ENCODE data around the gene STX10. TPM values are rescaled to one million over a fixed set of nuclear protein-coding genes. Genes with fewer than 3 reads are reported as not detected.
"Not testable (repeated sequence)": the region's sequence is repeated elsewhere in the genome, so short reads cannot be mapped to it uniquely, and the experiment has no call there.

STX10 gene
- total RNA-seq, 2 experiments from 2014 or later: 68.4 to 69.2 TPM

DNA sequence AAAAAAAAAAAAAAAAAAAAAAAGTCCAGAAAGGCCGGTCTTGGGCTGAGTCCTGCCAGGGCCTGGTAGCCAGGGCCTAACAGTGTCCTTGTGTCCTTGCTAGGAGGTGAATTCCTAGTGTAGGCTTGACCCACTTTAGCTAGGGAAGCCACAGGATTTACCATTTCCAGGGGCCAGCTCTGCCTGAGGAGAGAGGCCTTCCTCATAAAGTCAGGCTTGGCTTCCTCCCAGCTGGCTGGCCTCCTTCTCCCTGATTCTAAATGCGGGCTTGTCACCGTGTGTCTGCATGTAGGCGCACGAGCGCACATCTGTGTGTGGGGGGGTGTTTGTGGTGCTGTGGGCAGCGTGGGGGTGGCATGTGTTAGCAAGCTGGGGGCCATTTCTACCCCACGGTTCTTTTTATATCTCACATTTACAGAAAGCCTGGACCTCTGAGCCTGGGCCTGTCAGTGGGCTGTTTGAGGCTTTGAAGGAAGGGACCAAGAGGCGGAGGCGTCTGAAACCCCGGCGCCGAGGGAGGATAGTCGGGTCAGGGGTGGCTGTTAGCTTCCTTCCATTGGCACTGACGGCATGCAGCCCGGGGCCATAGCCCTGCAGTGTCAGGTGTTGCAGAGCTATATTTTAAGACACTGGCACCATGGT lies 31.7 kb upstream of the STX10 start:
- Mint-ChIP-seq H3K27ac (peak overlapping the region; percentile 79), H3K27me3 (ENCODE audit: low read depth) (no peaks in the 10 kb centered on the region), H3K4me3 (no peak overlapping the region), H3K36me3 (ENCODE audit: low read depth) (peaks cover 2% of the 10 kb centered on the region), H3K4me1 (ENCODE audit: low read depth) (peaks cover 30% of the 10 kb centered on the region), H3K9me3 (ENCODE audit: insufficient read depth) (no peaks in the 10 kb centered on the region)
- POLR2A ChIA-PET: interaction anchor here (0.9 to 2.9 kb wide), 8 partner anchors 9 to 30 kb away, joined by 3 to 19 read pairs (median 6); no protein-coding TSS in a partner anchor
- CTCF ChIA-PET: interaction anchor here (1.0 to 3.0 kb wide), 9 partner anchors 8 to 29 kb away, joined by 3 to 21 read pairs (median 4); no protein-coding TSS in a partner anchor
- DNase-seq (peak; percentile 41), ATAC-seq (peak; percentile 42)

- not testable (repeated sequence) for H3K36me3 Mint-ChIP-seq (ENCODE audit: low read depth); H3K4me3 Mint-ChIP-seq; H3K27me3 Mint-ChIP-seq (ENCODE audit: low read depth); ATAC-seq; H3K27ac Mint-ChIP-seq; H3K9me3 Mint-ChIP-seq (ENCODE audit: insufficient read depth); DNase-seq
- CTCF ChIA-PET: interaction anchor here (1.6 kb wide), 1 partner anchor 9 kb away, joined by 4 read pairs; no protein-coding TSS in a partner anchor
- POLR2A ChIA-PET: interaction anchor here (1.4 to 3.7 kb wide), 3 partner anchors 10 to 25 kb away, joined by 7 to 13 read pairs (median 7); no protein-coding TSS in a partner anchor
- H3K4me1 Mint-ChIP-seq (ENCODE audit: low read depth): peaks cover 34% of the 10 kb centered on the region
These were observed 28.1 kb upstream of the STX10 start for GRCh38 chr19:13178291-13178690.

DNA sequence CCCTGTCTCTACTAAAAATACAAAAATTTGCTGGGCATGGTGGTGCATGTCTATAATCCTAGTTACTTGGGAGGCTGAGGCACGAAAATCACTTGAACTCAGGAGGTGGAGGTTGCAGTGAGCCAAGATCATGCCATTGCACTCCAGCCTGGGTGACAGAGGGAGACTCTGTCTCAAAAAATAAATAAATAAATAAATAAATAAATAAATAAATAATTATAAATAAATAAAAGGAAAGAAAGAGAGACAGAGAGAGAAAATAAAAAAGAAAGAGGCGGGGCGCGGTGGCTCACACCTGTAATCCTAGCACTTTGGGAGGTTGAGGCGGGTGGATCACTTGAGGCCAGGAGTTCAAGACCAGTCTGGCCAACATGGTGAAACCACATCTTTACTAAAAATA lies 27.4 kb upstream of the STX10 start:
- ATAC-seq; H3K36me3 Mint-ChIP-seq (ENCODE audit: low read depth); CTCF ChIA-PET; DNase-seq; H3K27ac Mint-ChIP-seq; H3K9me3 Mint-ChIP-seq (ENCODE audit: insufficient read depth); H3K4me3 Mint-ChIP-seq; H3K27me3 Mint-ChIP-seq (ENCODE audit: low read depth): not testable (repeated sequence)
- H3K4me1 Mint-ChIP-seq (ENCODE audit: low read depth): peaks cover 41% of the 10 kb centered on the region
- POLR2A ChIA-PET: interaction anchor here (1.4 to 3.7 kb wide), 3 partner anchors 10 to 25 kb away, joined by 7 to 13 read pairs (median 7); no protein-coding TSS in a partner anchor

DNA sequence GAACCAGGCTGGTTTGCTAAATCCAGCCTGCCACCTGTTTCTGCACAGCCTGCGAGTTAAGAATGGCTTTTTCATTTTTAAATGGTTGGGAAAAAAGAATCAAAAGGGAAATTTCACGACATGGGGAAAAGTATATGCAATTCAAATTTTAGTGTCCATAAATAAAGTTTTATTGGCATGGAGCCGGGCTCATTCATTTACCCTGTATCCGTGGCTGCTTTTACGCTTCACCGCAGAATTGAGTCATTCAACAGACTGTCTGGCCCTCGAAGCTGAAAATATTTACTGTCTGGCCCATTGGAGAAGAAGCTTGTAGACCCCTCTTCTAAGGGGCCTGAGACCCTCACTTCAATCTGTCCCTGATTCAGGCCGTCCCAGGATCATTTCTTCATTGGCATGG lies 26.2 kb upstream of the STX10 start:
- no peak overlapping the region for H3K27ac Mint-ChIP-seq
- POLR2A ChIA-PET: interaction anchor here (1.0 to 1.5 kb wide), 2 partner anchors 9 to 24 kb away, joined by 3 to 4 read pairs; no protein-coding TSS in a partner anchor
- peaks cover 46% of the 10 kb centered on the region for H3K4me1 Mint-ChIP-seq (ENCODE audit: low read depth)

GRCh38 chr19:13173139-13173737 lies 23.1 kb upstream of the STX10 start:
- DNase-seq (no peak), ATAC-seq (no peak)
- peak overlapping the region; percentile 97 for H3K27ac Mint-ChIP-seq
- ChIA-PET POLR2A (interaction anchor here (0.6 to 2.6 kb wide), 5 partner anchors 9 to 596 kb away, joined by 3 to 16 read pairs (median 6); no protein-coding TSS in a partner anchor), CTCF (interaction anchor here (0.7 to 1.6 kb wide), 3 partner anchors 9 to 13 kb away, joined by 3 to 6 read pairs (median 4); no protein-coding TSS in a partner anchor)
- peak overlapping the region; percentile 82 for H3K4me3 Mint-ChIP-seq
- no peaks in the 10 kb centered on the region for H3K9me3 Mint-ChIP-seq (ENCODE audit: insufficient read depth)
- peaks cover 26% of the 10 kb centered on the region for H3K36me3 Mint-ChIP-seq (ENCODE audit: low read depth)
- peaks cover 62% of the 10 kb centered on the region for H3K4me1 Mint-ChIP-seq (ENCODE audit: low read depth)
- H3K27me3 Mint-ChIP-seq (ENCODE audit: low read depth): no peaks in the 10 kb centered on the region

More for the DNA sequence above, 26.2 kb upstream of the STX10 start:
- ATAC-seq (no peak), DNase-seq (no peak)
- no peaks in the 10 kb centered on the region for H3K9me3 Mint-ChIP-seq (ENCODE audit: insufficient read depth)
- peaks cover 16% of the 10 kb centered on the region for H3K36me3 Mint-ChIP-seq (ENCODE audit: low read depth)
- no peak overlapping the region for H3K4me3 Mint-ChIP-seq
- no peaks in the 10 kb centered on the region for H3K27me3 Mint-ChIP-seq (ENCODE audit: low read depth)
- CTCF ChIA-PET: interaction anchor here (1.1 to 1.4 kb wide), 2 partner anchors 14 to 71 kb away, joined by 4 read pairs; no protein-coding TSS in a partner anchor

- Mint-ChIP-seq H3K36me3 (ENCODE audit: low read depth) (peaks cover 27% of the 10 kb centered on the region), H3K4me1 (ENCODE audit: low read depth) (peaks cover 67% of the 10 kb centered on the region), H3K27me3 (ENCODE audit: low read depth) (no peaks in the 10 kb centered on the region), H3K27ac (peak overlapping the region; percentile 97), H3K9me3 (ENCODE audit: insufficient read depth) (no peaks in the 10 kb centered on the region), H3K4me3 (peak overlapping the region; percentile 82)
- peak; percentile 73 for DNase-seq
- peak; percentile 14 for ATAC-seq
- ChIA-PET POLR2A (interaction anchor here (1.0 to 2.6 kb wide), 3 partner anchors 9 to 20 kb away, joined by 6 to 16 read pairs (median 14); no protein-coding TSS in a partner anchor), CTCF (interaction anchor here (0.7 to 2.2 kb wide), 4 partner anchors 9 to 18 kb away, joined by 3 to 7 read pairs (median 5); no protein-coding TSS in a partner anchor)
These were observed 22.4 kb upstream of the STX10 start for GRCh38 chr19:13172346-13173138.

DNA sequence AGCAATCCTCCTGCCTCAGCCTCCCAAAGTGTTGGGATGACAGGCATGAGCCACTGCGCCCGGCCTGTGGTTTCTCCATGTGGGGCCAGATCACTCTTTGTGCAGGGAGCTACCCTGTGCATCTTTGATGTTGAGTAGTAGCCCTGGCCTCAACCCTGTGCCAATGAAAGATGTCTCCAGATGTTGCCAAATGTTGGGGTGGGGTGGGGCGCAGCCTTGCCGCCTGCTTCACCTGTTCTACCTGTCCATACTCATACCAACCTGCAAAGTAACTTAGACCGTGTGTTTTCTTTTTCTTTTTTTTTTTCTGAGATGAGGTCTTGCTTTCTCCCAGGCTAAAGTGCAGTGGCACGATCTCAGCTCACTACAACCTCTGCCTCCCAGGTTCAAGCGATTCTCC lies 21.0 kb upstream of the STX10 start:
- peaks cover 34% of the 10 kb centered on the region for H3K36me3 Mint-ChIP-seq (ENCODE audit: low read depth)
- H3K27ac Mint-ChIP-seq: peak overlapping the region; percentile 97
- no peak for DNase-seq
- POLR2A ChIA-PET: interaction anchor here (0.7 to 9.4 kb wide), 5 partner anchors 11 to 1200 kb away, joined by 3 to 183 read pairs (median 7); no protein-coding TSS in a partner anchor
- peaks cover 79% of the 10 kb centered on the region for H3K4me1 Mint-ChIP-seq (ENCODE audit: low read depth)
- ATAC-seq: no peak
- H3K9me3 Mint-ChIP-seq (ENCODE audit: insufficient read depth): no peaks in the 10 kb centered on the region
- CTCF ChIA-PET: interaction anchor here (1.1 to 2.2 kb wide), 5 partner anchors 11 to 67 kb away, joined by 3 to 7 read pairs (median 4); no protein-coding TSS in a partner anchor
- H3K27me3 Mint-ChIP-seq (ENCODE audit: low read depth): no peaks in the 10 kb centered on the region
- H3K4me3 Mint-ChIP-seq: no peak overlapping the region

DNA sequence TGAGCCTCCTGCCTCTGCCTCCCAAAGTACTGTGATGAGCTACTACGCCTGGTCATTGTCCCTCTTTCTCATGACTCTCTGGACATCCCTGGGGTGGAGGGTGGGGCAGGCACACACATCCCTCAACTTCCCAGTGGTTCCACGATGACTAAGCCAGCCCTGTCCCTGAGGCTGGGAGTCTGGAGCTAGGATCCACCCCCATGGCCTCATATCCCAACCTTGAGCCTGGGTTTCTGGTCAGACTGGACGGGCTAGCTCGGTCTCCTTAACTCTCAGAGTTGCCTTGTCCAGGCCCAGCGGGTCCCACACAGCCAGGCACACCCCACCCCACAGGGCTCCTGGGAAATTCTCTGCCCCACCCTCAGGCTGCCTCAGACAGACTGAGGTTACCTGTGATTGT lies 19.6 kb upstream of the STX10 start:
- Mint-ChIP-seq H3K9me3 (ENCODE audit: insufficient read depth) (no peaks in the 10 kb centered on the region), H3K36me3 (ENCODE audit: low read depth) (peaks cover 34% of the 10 kb centered on the region), H3K4me1 (ENCODE audit: low read depth) (peaks cover 91% of the 10 kb centered on the region), H3K27ac (peak overlapping the region; percentile 99), H3K4me3 (no peak overlapping the region), H3K27me3 (ENCODE audit: low read depth) (no peaks in the 10 kb centered on the region)
- ATAC-seq (no peak), DNase-seq (no peak)
- ChIA-PET CTCF (interaction anchor here (0.8 to 5.0 kb wide), 7 partner anchors 9 to 65 kb away, joined by 3 to 28 read pairs (median 3); no protein-coding TSS in a partner anchor), POLR2A (interaction anchor here (2.1 to 9.4 kb wide), 3 partner anchors 13 to 17 kb away, joined by 7 to 183 read pairs (median 81); no protein-coding TSS in a partner anchor)

GRCh38 chr19:13166151-13166550 lies 16.0 kb upstream of the STX10 start:
- peak overlapping the region; percentile 89 for H3K27ac Mint-ChIP-seq
- H3K4me3 Mint-ChIP-seq: peak overlapping the region; percentile 18
- DNase-seq; H3K27me3 Mint-ChIP-seq (ENCODE audit: low read depth); ATAC-seq; H3K9me3 Mint-ChIP-seq (ENCODE audit: insufficient read depth): not testable (repeated sequence)
- peaks cover 83% of the 10 kb centered on the region for H3K4me1 Mint-ChIP-seq (ENCODE audit: low read depth)
- peaks cover 28% of the 10 kb centered on the region for H3K36me3 Mint-ChIP-seq (ENCODE audit: low read depth)
- ChIA-PET CTCF (interaction anchor here (0.7 to 5.0 kb wide), 5 partner anchors 9 to 96 kb away, joined by 4 to 29 read pairs (median 16); no protein-coding TSS in a partner anchor), POLR2A (interaction anchor here (5.4 to 9.4 kb wide), 2 partner anchors 11 to 14 kb away, joined by 81 to 183 read pairs (median 134); no protein-coding TSS in a partner anchor)

DNA sequence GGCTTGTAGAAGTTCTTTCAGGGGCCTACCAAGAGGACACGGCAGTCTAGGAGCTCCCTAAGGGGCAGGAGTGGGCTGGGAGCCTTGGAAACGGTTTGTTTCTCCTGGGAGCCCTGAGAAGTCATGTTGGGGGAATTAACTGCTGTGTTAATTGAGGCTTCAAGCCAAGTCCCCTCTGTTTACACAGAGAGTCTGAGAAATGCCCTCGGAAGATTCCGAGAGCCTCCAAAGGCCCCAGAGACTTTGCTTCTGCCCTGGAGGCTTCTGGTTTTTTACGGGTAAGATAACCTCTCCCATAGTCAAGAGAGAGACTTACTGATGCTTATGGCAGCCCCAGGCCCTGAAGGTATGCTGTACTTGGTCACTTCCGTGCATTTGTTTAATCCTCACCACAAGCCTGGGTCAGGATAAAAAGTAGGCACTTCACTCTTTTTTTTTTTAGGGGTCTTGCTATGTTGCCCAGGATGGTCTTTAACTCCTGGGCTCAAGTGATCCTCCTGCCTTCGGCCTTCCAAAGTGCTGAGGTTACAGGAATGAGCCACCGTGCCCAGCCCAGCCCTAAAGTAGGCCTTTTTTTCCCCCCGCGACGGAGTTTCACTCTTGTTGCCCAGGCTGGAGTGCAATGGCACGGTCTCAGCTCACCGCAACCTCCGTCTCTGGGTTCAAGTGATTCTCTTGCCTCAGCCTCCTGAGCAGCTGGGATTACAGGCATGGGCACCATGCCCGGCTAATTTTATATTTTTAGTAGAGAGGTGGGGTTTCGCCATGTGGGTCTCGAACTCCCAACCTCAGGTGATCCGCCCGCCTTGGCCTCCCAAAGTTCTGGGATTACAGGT lies 15.2 kb upstream of the STX10 start:
- Mint-ChIP-seq H3K27me3 (ENCODE audit: low read depth) (no peaks in the 10 kb centered on the region), H3K4me1 (ENCODE audit: low read depth) (peaks cover 79% of the 10 kb centered on the region), H3K4me3 (peak overlapping the region; percentile 88), H3K27ac (peak overlapping the region; percentile 89), H3K9me3 (ENCODE audit: insufficient read depth) (no peaks in the 10 kb centered on the region), H3K36me3 (ENCODE audit: low read depth) (peaks cover 28% of the 10 kb centered on the region)
- CTCF ChIA-PET: interaction anchor here (2.3 to 5.8 kb wide), 4 partner anchors 10 to 29 kb away, joined by 14 to 32 read pairs (median 28); no protein-coding TSS in a partner anchor
- ATAC-seq (no peak), DNase-seq (no peak)
- POLR2A ChIA-PET: interaction anchor here (1.2 to 9.4 kb wide), 3 partner anchors 10 to 16 kb away, joined by 3 to 183 read pairs (median 134); no protein-coding TSS in a partner anchor
